Spleen (tissue), 11 donors: ENCODE data around the gene PHLDA2. TPM values are rescaled to one million over a fixed set of nuclear protein-coding genes. Genes with fewer than 3 reads are reported as not detected.

ENCODE experiments used
- DNase-seq: peaks from one replicate; pipeline ENCODE4 v3.0.0-alpha.2; 2020
- H3K27ac ChIP-seq, 8 donors: fragments of 200-600 bp; sonication (generic) in 7 of 8; 1 replicate in 4 of 8; 2 replicates in 4 of 8; pipeline versions ENCODE4 v1.5.0 to v1.8.0; 2016 to 2021; ENCODE audit warnings: inconsistent platforms in 4 of 8, mild to moderate bottlenecking in 4 of 8, moderate library complexity in 1 of 8
- H3K27me3 ChIP-seq, 7 donors: fragments of 200-600 bp; sonication (generic) in 6 of 7; replicated peaks in 1 of 7; 1 replicate in 4 of 7; 2 replicates in 3 of 7; pipeline versions ENCODE4 v1.5.0 to v1.8.0; 2016 to 2021; ENCODE audit warnings: inconsistent platforms in 3 of 7, mild to moderate bottlenecking in 1 of 7
- H3K36me3 ChIP-seq, 6 donors: fragments of 200-600 bp; sonication (generic) in 5 of 6; 1 replicate in 4 of 6; 2 replicates in 2 of 6; pipeline versions ENCODE4 v1.5.0 to v1.8.0; 2016 to 2021; ENCODE audit warnings: inconsistent platforms in 2 of 6
- H3K4me1 ChIP-seq, 6 donors: fragments of 200-600 bp; sonication (generic) in 5 of 6; 1 replicate in 3 of 6; 2 replicates in 3 of 6; pipeline versions ENCODE4 v1.5.0 to v1.8.0; 2016 to 2021; ENCODE audit warnings: inconsistent platforms in 3 of 6
- H3K4me3 ChIP-seq, 8 donors: fragments of 200-600 bp; sonication (generic) in 7 of 8; 1 replicate in 4 of 8; 2 replicates in 4 of 8; pipeline versions ENCODE4 v1.5.0 to v1.8.0; 2016 to 2021; ENCODE audit warnings: inconsistent platforms in 4 of 8, mild to moderate bottlenecking in 4 of 8, moderate library complexity in 2 of 8
- H3K9me3 ChIP-seq, 8 donors: fragments of 200-600 bp; sonication (generic) in 7 of 8; 1 replicate in 4 of 8; 2 replicates in 4 of 8; pipeline versions ENCODE4 v1.5.0 to v1.8.0; 2016 to 2021; ENCODE audit warnings: inconsistent platforms in 4 of 8
- POLR2A ChIP-seq, 3 donors: fragments of 450-650 bp; IDR thresholded peaks; one replicate each; pipeline ENCODE4 v1.5.1; 2017; ENCODE audit warnings: antibody characterized with exemption in 3 of 3, mild to moderate bottlenecking in 1 of 3
- POLR2AphosphoS5 ChIP-seq, 3 donors: sonication (generic); formaldehyde crosslinking; IDR thresholded peaks; one replicate each; pipeline ENCODE4 v1.5.1; 2017; ENCODE audit warnings: antibody characterized with exemption in 3 of 3
- whole genome bisulfite sequencing, 5 donors: extraction: QIAGEN DNeasy Blood & Tissue Kit in 3 of 5; methylation state at CpG; one replicate each; pipeline versions ENCODE4 v1.1.5 to v1.1.7; 2013 to 2018; 5-methylcytosine and 5-hydroxymethylcytosine counted together
- intact Hi-C: fragments of 100-400 bp; cut with DNase I; formaldehyde crosslinking; loops from one replicate; pipeline ENCODE4 v1.15.0; 2023; ENCODE audit warnings: low total_unique reads
- polyA plus RNA-seq, 3 donors: library from polyadenylated mRNA; stranded (reverse); fragments of 200-250 nt; gene quantifications; one replicate each; pipeline ENCODE4 v1.2.1, GENCODE V29; 2013
- total RNA-seq, 7 donors: library from RNA; depleted of rRNA in 3 of 7; stranded (reverse); fragments of >200 nt in 3 of 7; fragmentation: NEBNext Ultra II Directional in 4 of 7; extraction: Animal tissue kit (Norgen Biotek cat#: 25700) in 4 of 7; gene quantifications; one replicate each; pipeline versions ENCODE4 v1.1.0 to v1.2.1, GENCODE V29; 2016 to 2021
- TF ChIP-seq, protein P1 (sequence below), 11 experiments: fragments of 200-600 bp in 7 of 11; fragments of 450-650 bp in 4 of 11; sonication (generic) in 4 of 11; IDR thresholded peaks in 8 of 11; conservative IDR thresholded peaks in 3 of 11; 1 replicate in 7 of 11; 2 replicates in 4 of 11; pipeline versions ENCODE4 v1.4.0 to v1.8.0; 2016 to 2021; ENCODE audit warnings: antibody characterized with exemption in 11 of 11, inconsistent platforms in 4 of 11, mild to moderate bottlenecking in 1 of 11
- donor health status: healthy with polysubstance abuse.
- donor health status: DM: no; HTN: no; CAD: no; lungs with moderate emphysema.
- donor health status: DM: no; HTN: no; CAD: no.
- donor health status: Bipolar disorder and iron deficiency.
- donor health status: healthy.
- donor health status: DM: no; HTN: no; CAD: no.
- donor health status: DM: yes; HTN: yes; CAD: no.

The PHLDA2 gene
- total and polyA plus RNA-seq, 10 donors, result 1.4 to 3.5 (median 1.7) TPM; not detected in 1

- 86 to 95% (median 91%) methylated on average over 4 to 22 of the region's 22 CpGs for whole genome bisulfite sequencing, 5 donors
- no peaks in the 10 kb centered on the region for H3K36me3 ChIP-seq
- intact Hi-C loops, result no loop called here
- no peak overlapping the region for H3K27ac ChIP-seq
- TF ChIP-seq POLR2A (IDR thresholded peaks at IDR 0.05), result no peak
- TF ChIP-seq POLR2AphosphoS5 (IDR thresholded peaks at IDR 0.05), result peak in 1 of 3 donors; percentile 26
- TF ChIP-seq, protein P1, sequence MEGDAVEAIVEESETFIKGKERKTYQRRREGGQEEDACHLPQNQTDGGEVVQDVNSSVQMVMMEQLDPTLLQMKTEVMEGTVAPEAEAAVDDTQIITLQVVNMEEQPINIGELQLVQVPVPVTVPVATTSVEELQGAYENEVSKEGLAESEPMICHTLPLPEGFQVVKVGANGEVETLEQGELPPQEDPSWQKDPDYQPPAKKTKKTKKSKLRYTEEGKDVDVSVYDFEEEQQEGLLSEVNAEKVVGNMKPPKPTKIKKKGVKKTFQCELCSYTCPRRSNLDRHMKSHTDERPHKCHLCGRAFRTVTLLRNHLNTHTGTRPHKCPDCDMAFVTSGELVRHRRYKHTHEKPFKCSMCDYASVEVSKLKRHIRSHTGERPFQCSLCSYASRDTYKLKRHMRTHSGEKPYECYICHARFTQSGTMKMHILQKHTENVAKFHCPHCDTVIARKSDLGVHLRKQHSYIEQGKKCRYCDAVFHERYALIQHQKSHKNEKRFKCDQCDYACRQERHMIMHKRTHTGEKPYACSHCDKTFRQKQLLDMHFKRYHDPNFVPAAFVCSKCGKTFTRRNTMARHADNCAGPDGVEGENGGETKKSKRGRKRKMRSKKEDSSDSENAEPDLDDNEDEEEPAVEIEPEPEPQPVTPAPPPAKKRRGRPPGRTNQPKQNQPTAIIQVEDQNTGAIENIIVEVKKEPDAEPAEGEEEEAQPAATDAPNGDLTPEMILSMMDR (IDR thresholded peaks at IDR 0.05 in 8 of 11, conservative IDR thresholded peaks at IDR 0.05 in 3 of 11), result no peak
- H3K4me3 ChIP-seq, result no peak overlapping the region
- peaks cover 0 to 30% (median 19%) of the 10 kb centered on the region in 7 donors for H3K27me3 ChIP-seq
- H3K4me1 ChIP-seq, result peaks cover 8 to 13% (median 10%) of the 10 kb centered on the region in 6 donors
- DNase-seq, result no peak
- no peaks in the 10 kb centered on the region for H3K9me3 ChIP-seq
These were observed 5.5 kb downstream of the PHLDA2 start for GRCh38 chr11:2923446-2924375.

DNA sequence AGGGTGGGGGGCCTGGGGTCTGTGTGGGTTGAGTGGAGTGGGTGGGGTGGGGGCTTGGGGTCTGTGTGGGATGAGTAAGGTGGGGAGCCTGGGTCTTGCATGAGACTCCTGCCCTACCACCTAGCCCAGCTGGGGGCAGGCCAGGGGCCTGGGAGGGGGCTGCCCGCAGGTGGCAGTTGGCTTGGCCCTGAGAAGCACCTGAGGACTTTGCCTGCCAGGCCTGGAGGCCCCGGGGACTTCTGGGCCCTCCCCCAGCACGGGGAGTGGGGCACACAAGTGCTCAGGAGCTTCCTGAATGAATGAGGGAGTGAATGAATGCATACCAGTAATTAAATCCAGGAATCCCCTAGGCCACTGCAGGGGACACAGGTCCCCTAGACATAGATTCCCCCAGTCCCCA is 6.6 kb downstream of the PHLDA2 start:
- Histone ChIP-seq H3K4me1 (peaks cover 0 to 3% (median under 1%) of the 10 kb centered on the region in 6 donors), H3K9me3 (no peaks in the 10 kb centered on the region), H3K27me3 (peaks cover 0 to 19% (median 9%) of the 10 kb centered on the region in 7 donors), H3K36me3 (no peaks in the 10 kb centered on the region), H3K27ac (no peak overlapping the region), H3K4me3 (no peak overlapping the region)
- intact Hi-C loops, result no loop called here
- DNase-seq, result no peak
- 74 to 100% (median 86%) methylated on average over 1 to 3 of the region's 3 CpGs for WGBS, 5 donors
- TF ChIP-seq POLR2A (IDR thresholded peaks at IDR 0.05) (no peak), POLR2AphosphoS5 (IDR thresholded peaks at IDR 0.05) (no peak)
- TF ChIP-seq, protein P1 (IDR thresholded peaks at IDR 0.05 in 8 of 11, conservative IDR thresholded peaks at IDR 0.05 in 3 of 11), result no peak

- Histone ChIP-seq H3K4me3 (no peak overlapping the region), H3K9me3 (no peaks in the 10 kb centered on the region), H3K27ac (no peak overlapping the region), H3K27me3 (peaks cover 0 to 12% (median 3%) of the 10 kb centered on the region in 7 donors), H3K36me3 (no peaks in the 10 kb centered on the region), H3K4me1 (no peaks in the 10 kb centered on the region)
- WGBS, 5 donors, result 86 to 90% (median 89%) methylated on average over 11 to 29 of the region's 29 CpGs
- intact Hi-C loops, result no loop called here
- no peak for DNase-seq
- TF ChIP-seq POLR2AphosphoS5 (IDR thresholded peaks at IDR 0.05) (peak in 1 of 3 donors; percentile 13), POLR2A (IDR thresholded peaks at IDR 0.05) (no peak)
These were observed 7.3 kb downstream of the PHLDA2 start for GRCh38 chr11:2921742-2922493.

DNA sequence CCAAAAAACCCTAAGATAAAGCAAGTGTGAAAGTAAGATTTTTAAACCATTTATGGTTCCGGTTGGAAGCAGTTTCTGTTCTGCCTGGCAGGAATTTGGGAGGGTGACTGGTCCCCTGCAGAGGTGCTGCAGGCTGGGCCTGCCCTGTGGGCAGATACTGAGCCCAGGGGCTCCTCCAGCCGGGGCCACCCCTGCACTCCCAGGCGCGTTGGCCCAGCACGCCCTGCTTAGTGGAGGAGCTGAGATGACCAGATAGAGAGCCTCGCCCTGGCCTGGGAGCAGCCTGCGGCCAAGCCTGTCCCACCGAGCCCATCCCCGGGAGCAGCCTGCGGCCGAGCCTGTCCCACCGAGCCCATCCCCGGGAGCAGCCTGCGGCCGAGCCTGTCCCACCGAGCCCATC is 8.0 kb downstream of the PHLDA2 start:
- intact Hi-C loops, result no loop called here
- DNase-seq, result no peak
- H3K9me3 ChIP-seq, result no peaks in the 10 kb centered on the region
- 87 to 97% (median 93%) methylated on average over 2 to 15 of the region's 16 CpGs for WGBS, 5 donors
- TF ChIP-seq, protein P1 (IDR thresholded peaks at IDR 0.05 in 8 of 11, conservative IDR thresholded peaks at IDR 0.05 in 3 of 11), result no peak
- TF ChIP-seq POLR2AphosphoS5 (IDR thresholded peaks at IDR 0.05) (no peak), POLR2A (IDR thresholded peaks at IDR 0.05) (no peak)
- H3K4me1 ChIP-seq, result no peaks in the 10 kb centered on the region
- H3K36me3 ChIP-seq, result no peaks in the 10 kb centered on the region
- H3K27ac ChIP-seq, result no peak overlapping the region
- peaks cover 0 to 7% (median 0%) of the 10 kb centered on the region in 7 donors for H3K27me3 ChIP-seq
- no peak overlapping the region for H3K4me3 ChIP-seq
